Esophagus muscularis mucosa (tissue), 3 donors: ENCODE data around the gene STARD5.

Experiments used
- CTCF ChIP-seq, 3 experiments: fragments of 200-600 bp in 2 of 3; fragments of 450-650 bp in 1 of 3; sonication (generic) in 2 of 3; IDR thresholded peaks; one replicate each; pipeline ENCODE4 v1.5.1; 2017 to 2019; ENCODE audit warnings: antibody characterized with exemption in 3 of 3, mild to moderate bottlenecking in 2 of 3, moderate library complexity in 1 of 3
- POLR2AphosphoS5 ChIP-seq, 2 donors: sonication (generic); formaldehyde crosslinking; IDR thresholded peaks; one replicate each; pipeline ENCODE4 v1.6.1; 2017; ENCODE audit warnings: antibody characterized with exemption in 2 of 2

- TF ChIP-seq CTCF (IDR thresholded peaks at IDR 0.05) = no peak
- TF ChIP-seq POLR2AphosphoS5 (IDR thresholded peaks at IDR 0.05) = no peak
These were observed 53.0 kb downstream of the STARD5 start for GRCh38 chr15:81270781-81271491.
